IPS-NIHi7 (cell line): ENCODE measurements around the gene CHTF18.

ENCODE experiments used
- DNase-seq: peaks from one replicate; pipeline ENCODE4 v3.0.0; 2012; ENCODE audit warnings: mixed read lengths; ENCODE audit errors: extremely low spot score

The CHTF18 gene

GRCh38 chr16:760545-761343, 27.7 kb upstream of the CHTF18 start, which contains the start of gene MSLN:
Gene MSLN, plus strand, starts transcription at chr16:760734. Its CDS starts 1,947 bp downstream, at chr16:762681.
- DNase-seq, result no peak

GRCh38 chr16:761625-762513, 26.6 kb upstream of the CHTF18 start:
- no peak for DNase-seq

GRCh38 chr16:762595-763268, 25.7 kb upstream of the CHTF18 start:
- no peak for DNase-seq

GRCh38 chr16:763369-764183, 24.8 kb upstream of the CHTF18 start:
- no peak for DNase-seq

- no peak for DNase-seq
These were observed 24.2 kb upstream of the CHTF18 start for GRCh38 chr16:764184-764750.

GRCh38 chr16:764848-765487, 23.5 kb upstream of the CHTF18 start:
- DNase-seq, result no peak

- DNase-seq, result no peak
These were observed 22.9 kb upstream of the CHTF18 start for GRCh38 chr16:765488-765865.

- no peak for DNase-seq
These were observed 22.2 kb upstream of the CHTF18 start for GRCh38 chr16:766008-766819.

GRCh38 chr16:766820-767640, 21.4 kb upstream of the CHTF18 start:
- DNase-seq, result no peak

GRCh38 chr16:767743-768235, 20.6 kb upstream of the CHTF18 start:
- DNase-seq, result no peak

- DNase-seq, result no peak
These were observed 20.0 kb upstream of the CHTF18 start for GRCh38 chr16:768428-768827.

- no peak for DNase-seq
These were observed 19.1 kb upstream of the CHTF18 start for GRCh38 chr16:769184-769784.

GRCh38 chr16:769934-770333, 18.5 kb upstream of the CHTF18 start:
- no peak for DNase-seq

- no peak for DNase-seq
These were observed 18.0 kb upstream of the CHTF18 start for GRCh38 chr16:770411-770810.

- DNase-seq, result no peak
These were observed 15.5 kb upstream of the CHTF18 start for GRCh38 chr16:772959-773358.

GRCh38 chr16:774086-775001, 14.1 kb upstream of the CHTF18 start:
- no peak for DNase-seq

- DNase-seq, result no peak
These were observed 13.1 kb upstream of the CHTF18 start for GRCh38 chr16:775236-775796.
